MCF 10A (cell line): ENCODE measurements around the gene BAMBI. TPM values are rescaled to one million over a fixed set of nuclear protein-coding genes. Genes with fewer than 3 reads are reported as not detected.
A peak's percentile ranks its signal among the peaks of the same experiment; 100 is the strongest.

Source experiments
- BruUV-seq: library from RNA; stranded (reverse); fragments of 400-500 nt; replicated peaks from 2 replicates; lab custom pipeline; 2021; lab: Mats Ljungman, UMichigan
- CTCF ChIA-PET: fragments of 300-600 bp; sonication (Branson Sonifier 250); formaldehyde crosslinking; extraction: SDS; loops from one replicate; lab custom pipeline; 2021; ENCODE audit warnings: antibody characterized with exemption, inconsistent platforms; lab: Yijun Ruan, JAX
- POLR2A ChIA-PET: fragments of 300-600, 350-650 bp; sonication (Branson Sonifier 250); formaldehyde crosslinking; extraction: SDS; loops from one replicate; lab custom pipeline; 2020; ENCODE audit warnings: antibody characterized with exemption, inconsistent platforms; lab: Yijun Ruan, JAX
- DNase-seq: peaks from one replicate; pipeline ENCODE4 v3.0.0-alpha.2; 2018; ENCODE audit not compliant: unreplicated experiment
- H3K27ac Mint-ChIP-seq: one replicate; pipeline ENCODE4 v1.8.0; 2022; ENCODE audit warnings: mild to moderate bottlenecking, low read depth, mixed read lengths; ENCODE audit not compliant: unreplicated experiment
- H3K27me3 Mint-ChIP-seq: one replicate; pipeline ENCODE4 v1.8.0; 2022; ENCODE audit warnings: mixed read lengths; ENCODE audit not compliant: insufficient read depth, unreplicated experiment
- H3K36me3 Mint-ChIP-seq: one replicate; pipeline ENCODE4 v1.8.0; 2022; ENCODE audit warnings: mild to moderate bottlenecking, moderate library complexity, mixed read lengths; ENCODE audit not compliant: insufficient read depth, unreplicated experiment
- H3K4me1 Mint-ChIP-seq: one replicate; pipeline ENCODE4 v1.8.0; 2022; ENCODE audit warnings: mixed read lengths; ENCODE audit not compliant: insufficient read depth, unreplicated experiment
- H3K4me3 Mint-ChIP-seq: one replicate; pipeline ENCODE4 v1.8.0; 2022; ENCODE audit warnings: mild to moderate bottlenecking, moderate library complexity, mixed read lengths; ENCODE audit not compliant: unreplicated experiment
- H3K9me3 Mint-ChIP-seq: one replicate; pipeline ENCODE4 v1.8.0; 2022; ENCODE audit warnings: mixed read lengths; ENCODE audit not compliant: unreplicated experiment
- intact Hi-C: fragments of 100-400 bp; cut with micrococcal nuclease; formaldehyde crosslinking; loops from 2 replicates; pipeline ENCODE4 v1.14.1; 2022
- total RNA-seq: library from RNA; stranded (reverse); gene quantifications from 2 replicates; pipeline ENCODE4 v1.2.3, GENCODE V29; 2022
- TF ChIP-seq, protein P1 (sequence below): fragments of 200-600 bp; IDR thresholded peaks from one replicate; pipeline ENCODE4 v1.8.0; 2022; ENCODE audit warnings: antibody characterized with exemption, mild to moderate bottlenecking; ENCODE audit not compliant: unreplicated experiment

BAMBI gene
- total RNA-seq, 1 experiment from 2014 or later = 31.6 TPM

DNA sequence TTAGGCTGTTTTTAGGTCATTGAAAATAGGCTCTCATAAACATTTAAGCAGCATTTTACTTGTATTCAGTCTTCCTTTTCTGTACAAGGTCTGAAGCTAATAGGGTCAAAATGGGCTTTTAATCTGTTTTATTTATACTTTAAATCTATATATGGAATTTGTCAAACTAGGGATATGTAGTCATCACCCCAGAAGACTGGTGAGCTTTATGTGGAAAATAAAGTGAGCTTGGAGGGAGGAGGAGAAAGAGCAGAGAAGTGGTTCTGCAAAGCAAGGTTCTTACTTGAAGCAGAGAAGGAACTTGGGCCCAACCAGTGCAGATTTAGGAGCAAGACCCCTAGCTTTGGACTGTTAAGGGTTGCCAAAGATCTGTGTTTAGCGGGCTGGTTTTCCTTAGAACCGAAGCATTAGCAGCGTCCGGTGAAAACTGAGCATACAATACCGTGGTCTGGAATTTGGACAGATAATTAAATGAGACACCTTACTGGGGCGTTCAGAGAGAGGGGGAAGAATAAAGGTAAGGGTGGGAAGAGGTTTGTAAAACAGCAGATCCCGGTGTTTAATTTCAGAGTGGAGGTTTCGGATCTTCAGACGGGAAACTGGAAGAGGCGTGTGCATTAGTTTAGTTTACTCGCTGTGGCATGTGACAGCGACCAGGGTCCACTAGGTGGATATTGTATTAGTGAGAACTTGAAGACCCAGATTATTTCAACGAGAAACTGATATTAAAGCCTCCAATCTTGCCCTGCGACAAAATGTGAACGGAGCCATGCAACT, 2.4 kb downstream of the BAMBI start:
- Mint-ChIP-seq H3K4me1 (peaks cover 7% of the 10 kb centered on the region), H3K27me3 (peaks cover 11% of the 10 kb centered on the region), H3K4me3 (peak overlapping the region; percentile 91), H3K27ac (peak overlapping the region; percentile 18), H3K36me3 (peaks cover 19% of the 10 kb centered on the region), H3K9me3 (no peaks in the 10 kb centered on the region)
- no TSS peak for BruUV-seq
- intact Hi-C loops = loop anchor here (5.0 kb wide), 3 partner anchors 213 to 563 kb away; no protein-coding TSS in a partner anchor
- ChIA-PET POLR2A (interaction anchor here (0.9 to 2.2 kb wide), 5 partner anchors 13 to 449 kb away, joined by 4 to 13 read pairs (median 5); no protein-coding TSS in a partner anchor), CTCF (interaction anchor here (0.6 to 4.3 kb wide), 11 partner anchors 14 to 475 kb away, joined by 3 to 17 read pairs (median 3); no protein-coding TSS in a partner anchor)
- peak; percentile 43 for DNase-seq
- TF ChIP-seq, protein P1, sequence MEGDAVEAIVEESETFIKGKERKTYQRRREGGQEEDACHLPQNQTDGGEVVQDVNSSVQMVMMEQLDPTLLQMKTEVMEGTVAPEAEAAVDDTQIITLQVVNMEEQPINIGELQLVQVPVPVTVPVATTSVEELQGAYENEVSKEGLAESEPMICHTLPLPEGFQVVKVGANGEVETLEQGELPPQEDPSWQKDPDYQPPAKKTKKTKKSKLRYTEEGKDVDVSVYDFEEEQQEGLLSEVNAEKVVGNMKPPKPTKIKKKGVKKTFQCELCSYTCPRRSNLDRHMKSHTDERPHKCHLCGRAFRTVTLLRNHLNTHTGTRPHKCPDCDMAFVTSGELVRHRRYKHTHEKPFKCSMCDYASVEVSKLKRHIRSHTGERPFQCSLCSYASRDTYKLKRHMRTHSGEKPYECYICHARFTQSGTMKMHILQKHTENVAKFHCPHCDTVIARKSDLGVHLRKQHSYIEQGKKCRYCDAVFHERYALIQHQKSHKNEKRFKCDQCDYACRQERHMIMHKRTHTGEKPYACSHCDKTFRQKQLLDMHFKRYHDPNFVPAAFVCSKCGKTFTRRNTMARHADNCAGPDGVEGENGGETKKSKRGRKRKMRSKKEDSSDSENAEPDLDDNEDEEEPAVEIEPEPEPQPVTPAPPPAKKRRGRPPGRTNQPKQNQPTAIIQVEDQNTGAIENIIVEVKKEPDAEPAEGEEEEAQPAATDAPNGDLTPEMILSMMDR = peak; percentile 27

DNA sequence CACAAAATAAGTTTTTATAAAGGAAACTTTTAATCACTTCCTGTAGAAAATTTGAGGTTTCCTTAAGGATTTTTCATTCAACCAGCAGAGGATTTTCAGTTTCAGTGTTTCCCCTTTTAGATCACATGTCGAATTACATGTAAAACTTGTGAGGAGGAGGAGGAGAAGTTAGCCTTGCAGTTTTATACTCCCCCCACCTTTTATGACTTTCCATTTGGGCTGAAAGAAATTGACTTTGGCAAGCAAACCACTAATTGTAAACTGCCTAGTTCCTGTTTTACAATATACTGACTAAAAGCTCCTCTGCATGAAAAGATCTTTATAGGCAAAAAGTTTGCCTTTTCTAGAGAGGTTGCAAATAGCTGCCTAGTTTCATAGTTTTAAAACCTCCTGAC, 3.0 kb downstream of the BAMBI start:
- TF ChIP-seq, protein P1 = no peak
- H3K4me1 Mint-ChIP-seq = peaks cover 7% of the 10 kb centered on the region
- H3K27me3 Mint-ChIP-seq = peaks cover 5% of the 10 kb centered on the region
- no peak for DNase-seq
- H3K36me3 Mint-ChIP-seq = peaks cover 20% of the 10 kb centered on the region
- ChIA-PET POLR2A (interaction anchor here (0.9 to 1.3 kb wide), 2 partner anchors 12 to 312 kb away, joined by 4 to 5 read pairs; no protein-coding TSS in a partner anchor), CTCF (interaction anchor here (0.7 to 4.3 kb wide), 6 partner anchors 93 to 475 kb away, joined by 3 to 17 read pairs (median 3); no protein-coding TSS in a partner anchor)
- BruUV-seq = no TSS peak
- H3K27ac Mint-ChIP-seq = peak overlapping the region; percentile 18
- no peaks in the 10 kb centered on the region for H3K9me3 Mint-ChIP-seq
- intact Hi-C loops = no loop called here
- peak overlapping the region; percentile 91 for H3K4me3 Mint-ChIP-seq

DNA sequence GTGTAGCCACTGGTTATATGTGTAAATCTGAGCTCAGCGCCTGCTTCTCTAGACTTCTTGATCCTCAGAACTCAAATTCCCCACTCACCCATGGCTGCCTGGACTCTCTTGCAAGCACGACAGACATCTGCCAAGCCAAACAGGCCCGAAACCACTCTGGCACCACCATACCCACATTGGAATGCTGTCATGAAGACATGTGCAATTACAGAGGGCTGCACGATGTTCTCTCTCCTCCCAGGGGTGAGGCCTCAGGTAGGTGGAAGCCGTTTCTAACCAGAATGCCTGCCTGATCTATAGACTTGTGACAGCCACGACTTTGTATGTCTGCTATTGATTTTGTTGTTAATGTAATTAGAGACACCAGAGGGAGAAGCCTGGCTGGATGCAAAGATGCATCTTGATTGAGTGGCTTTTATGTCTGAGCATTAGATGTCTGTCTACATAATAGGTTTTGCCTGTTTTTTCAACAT, 4.0 kb downstream of the BAMBI start:
- Mint-ChIP-seq H3K27ac (peak overlapping the region; percentile 18), H3K36me3 (peaks cover 20% of the 10 kb centered on the region), H3K27me3 (no peaks in the 10 kb centered on the region), H3K4me3 (peak overlapping the region; percentile 91), H3K9me3 (no peaks in the 10 kb centered on the region), H3K4me1 (peaks cover 7% of the 10 kb centered on the region)
- CTCF ChIA-PET = interaction anchor here (0.6 to 4.3 kb wide), 3 partner anchors 212 to 623 kb away, joined by 4 to 17 read pairs (median 4); no protein-coding TSS in a partner anchor
- TF ChIP-seq, protein P1 = no peak
- peak; percentile 44 for DNase-seq
- intact Hi-C loops = no loop called here
- POLR2A ChIA-PET = interaction anchor here (1.2 to 1.3 kb wide), 2 partner anchors 53 to 311 kb away, joined by 3 to 5 read pairs; no protein-coding TSS in a partner anchor
- BruUV-seq = no TSS peak
